ENCODE measurements around the gene ZBTB7A. TPM values are rescaled to one million over a fixed set of nuclear protein-coding genes. Genes with fewer than 3 reads are reported as not detected.

Gene ZBTB7A
- total and polyA plus RNA-seq, 8 donors: 7.1 to 49.5 (median 11.4) TPM

GRCh38 chr19:4046946-4047683 is 19.6 kb downstream of the ZBTB7A start:
- no peak for TF ChIP-seq CTCF (IDR thresholded peaks at IDR 0.05)
- H3K9me3 ChIP-seq: no peaks in the 10 kb centered on the region
- H3K27me3 ChIP-seq: no peaks in the 10 kb centered on the region
- peaks cover under 1 to 38% of the 10 kb centered on the region in 2 donors for H3K4me1 ChIP-seq
- H3K27ac ChIP-seq: no peak overlapping the region
- peaks cover 0 to 74% of the 10 kb centered on the region in 2 donors for H3K36me3 ChIP-seq
- no peak overlapping the region for H3K4me3 ChIP-seq
- ATAC-seq: no peak
- no peak for DNase-seq
- intact Hi-C loops (cut with DNase I): no loop called here

GRCh38 chr19:4046362-4046691 is 20.4 kb downstream of the ZBTB7A start:
- intact Hi-C loops (cut with DNase I): no loop called here
- Histone ChIP-seq H3K27me3 (no peaks in the 10 kb centered on the region), H3K27ac (no peak overlapping the region), H3K4me3 (no peak overlapping the region), H3K36me3 (peaks cover 0 to 74% of the 10 kb centered on the region in 2 donors), H3K9me3 (no peaks in the 10 kb centered on the region), H3K4me1 (peaks cover 0 to 32% of the 10 kb centered on the region in 2 donors)
- DNase-seq: no peak
- no peak for ATAC-seq
- TF ChIP-seq CTCF (IDR thresholded peaks at IDR 0.05): no peak

- Histone ChIP-seq H3K27me3 (no peaks in the 10 kb centered on the region), H3K4me3 (no peak overlapping the region), H3K9me3 (no peaks in the 10 kb centered on the region), H3K4me1 (peaks cover 0 to 29% of the 10 kb centered on the region in 2 donors), H3K27ac (no peak overlapping the region), H3K36me3 (peaks cover 0 to 75% of the 10 kb centered on the region in 2 donors)
- ATAC-seq: no peak
- intact Hi-C loops (cut with DNase I): no loop called here
- no peak for DNase-seq
- no peak for TF ChIP-seq CTCF (IDR thresholded peaks at IDR 0.05)
These were observed 20.9 kb downstream of the ZBTB7A start for GRCh38 chr19:4045597-4046361.

- no peaks in the 10 kb centered on the region for H3K9me3 ChIP-seq
- no peak overlapping the region for H3K4me3 ChIP-seq
- no peak for TF ChIP-seq CTCF (IDR thresholded peaks at IDR 0.05)
- peak in 2 of 4 donors; percentile 42 to 70 for DNase-seq
- intact Hi-C loops (cut with DNase I): no loop called here
- H3K27ac ChIP-seq: no peak overlapping the region
- peaks cover 0 to 29% of the 10 kb centered on the region in 2 donors for H3K4me1 ChIP-seq
- H3K27me3 ChIP-seq: no peaks in the 10 kb centered on the region
- peaks cover 0 to 74% of the 10 kb centered on the region in 2 donors for H3K36me3 ChIP-seq
- ATAC-seq: no peak
These were observed 21.7 kb downstream of the ZBTB7A start for GRCh38 chr19:4044990-4045465.
